ENCODE results near the gene GART. TPM values are rescaled to one million over a fixed set of nuclear protein-coding genes. Genes with fewer than 3 reads are reported as not detected.

Gene GART
- total and polyA plus RNA-seq, 10 of the 15 experiments (the other 5 are each of a cell fraction or from before 2014, with no cell fraction given), result 44.7 to 178 (median 106) TPM

GRCh38 chr21:33479679-33480480 is 62.0 kb downstream of the GART start, which contains the start of gene TMEM50B (continued):
- TF ChIP-seq CHD2 (IDR thresholded peaks at IDR 0.05; ENCODE audit: borderline replicate concordance, low read depth, low read length) (no peak), NR2F1 (conservative IDR thresholded peaks at IDR 0.05) (0 out of 2 replicates have a peak, but pooled peaks have one; percentile 18), BCL3 (IDR thresholded peaks at IDR 0.05; ENCODE audit: borderline replicate concordance, insufficient read depth, low read depth, low read length, poor library complexity, severe bottlenecking) (no peak), KDM1A (IDR thresholded peaks at IDR 0.05; ENCODE audit: borderline replicate concordance) (no peak), BCL11A (IDR thresholded peaks at IDR 0.05; ENCODE audit: low read depth, low read length) (no peak), SKIL (IDR thresholded peaks at IDR 0.05; ENCODE audit: low read depth, poor library complexity, severe bottlenecking) (no peak), PKNOX1 (IDR thresholded peaks at IDR 0.05) (peak; percentile 47; the same call in 1 of the 2 replicates), ZNF24 (IDR thresholded peaks at IDR 0.05) (no peak), NR2C2 (IDR thresholded peaks at IDR 0.05; ENCODE audit: borderline replicate concordance, control insufficient read depth, insufficient read length, low read depth) (no peak), E2F4 (IDR thresholded peaks at IDR 0.05; ENCODE audit: low read depth, low read length) (no peak), RB1 (IDR thresholded peaks at IDR 0.05; ENCODE audit: borderline replicate concordance) (no peak), ZBED1 (IDR thresholded peaks at IDR 0.05; ENCODE audit: borderline replicate concordance) (no peak), CHD4 (IDR thresholded peaks at IDR 0.05) (no peak), BRCA1 (IDR thresholded peaks at IDR 0.05; ENCODE audit: low read depth, low read length) (no peak), HSF1 (IDR thresholded peaks at IDR 0.05; ENCODE audit: low read depth, low read length) (no peak), ZBTB11 (CRISPR knock-in tag; IDR thresholded peaks at IDR 0.05) (peak; percentile 66)

Measured in GM12878 (cell line).